Astrocyte of the cerebellum (primary cell): ENCODE measurements around the gene TBATA.
A peak's percentile ranks its signal among the peaks of the same experiment; 100 is the strongest.

Experiments
- DNase-seq: peaks from one replicate; pipeline ENCODE4 v3.0.0-alpha.2; 2011; ENCODE audit warnings: low read depth
- H3K4me3 ChIP-seq: 2 replicates; pipeline ENCODE4 v1.5.1; 2011; ENCODE audit warnings: mild to moderate bottlenecking, low read depth, low read length, moderate library complexity
- CTCF ChIP-seq: IDR thresholded peaks from 2 replicates; pipeline ENCODE4 v1.5.1; 2012; ENCODE audit warnings: low read length, low read depth, moderate library complexity, mild to moderate bottlenecking; ENCODE audit errors: missing control alignments
- in situ Hi-C: cut with HindIII; loops from 2 replicates; pipeline ENCODE4 v1.10.0; 2017; ENCODE audit warnings: low sequenced_read_pairs

The TBATA gene

GRCh38 chr10:70723771-70724170 is 61.4 kb downstream of the TBATA start:
- in situ Hi-C loops: no loop called here
- no peak overlapping the region for H3K4me3 ChIP-seq
- no peak for DNase-seq
- no peak for TF ChIP-seq CTCF

- no peak overlapping the region for H3K4me3 ChIP-seq
- DNase-seq: peak; percentile 33
- TF ChIP-seq CTCF: no peak
- in situ Hi-C loops: no loop called here
Measured at GRCh38 chr10:70722820-70723424, 62.3 kb downstream of the TBATA start.
